ENCODE data around the gene KLK2. TPM values are rescaled to one million over a fixed set of nuclear protein-coding genes. Genes with fewer than 3 reads are reported as not detected.

KLK2 gene
- total RNA-seq, 1 experiment from 2014 or later: not detected

DNA sequence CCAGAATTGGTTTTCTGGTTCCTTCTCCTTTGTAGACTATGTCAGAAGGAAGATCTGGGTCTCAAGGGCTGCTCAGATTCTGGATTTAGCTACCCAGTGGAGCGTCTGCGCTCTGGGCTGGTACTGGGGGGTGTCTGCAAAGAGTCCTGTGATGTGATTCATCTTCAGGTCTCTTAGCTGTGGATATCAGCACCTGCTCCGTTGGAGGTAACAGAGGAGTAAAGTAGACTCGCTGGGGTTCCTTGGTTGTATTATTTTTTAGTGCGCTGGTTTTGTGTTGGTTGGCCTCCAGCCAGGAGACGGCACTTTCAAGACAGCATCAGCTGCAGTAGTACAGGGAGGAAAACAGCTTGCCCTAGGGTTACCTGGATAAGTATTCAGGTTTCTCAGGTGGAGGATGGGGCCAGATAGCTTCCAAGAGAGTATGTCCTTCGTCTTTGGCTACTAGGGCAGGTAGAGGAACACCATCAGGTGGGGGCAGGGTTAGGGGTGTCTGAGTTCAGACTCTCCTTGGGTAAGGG, 29.5 kb upstream of the KLK2 start:
- BruUV-seq (replicated peaks): no TSS peak
- no peak for ATAC-seq
- no peak overlapping the region for H3K4me2 ChIP-seq (ENCODE audit: low read length)

DNA sequence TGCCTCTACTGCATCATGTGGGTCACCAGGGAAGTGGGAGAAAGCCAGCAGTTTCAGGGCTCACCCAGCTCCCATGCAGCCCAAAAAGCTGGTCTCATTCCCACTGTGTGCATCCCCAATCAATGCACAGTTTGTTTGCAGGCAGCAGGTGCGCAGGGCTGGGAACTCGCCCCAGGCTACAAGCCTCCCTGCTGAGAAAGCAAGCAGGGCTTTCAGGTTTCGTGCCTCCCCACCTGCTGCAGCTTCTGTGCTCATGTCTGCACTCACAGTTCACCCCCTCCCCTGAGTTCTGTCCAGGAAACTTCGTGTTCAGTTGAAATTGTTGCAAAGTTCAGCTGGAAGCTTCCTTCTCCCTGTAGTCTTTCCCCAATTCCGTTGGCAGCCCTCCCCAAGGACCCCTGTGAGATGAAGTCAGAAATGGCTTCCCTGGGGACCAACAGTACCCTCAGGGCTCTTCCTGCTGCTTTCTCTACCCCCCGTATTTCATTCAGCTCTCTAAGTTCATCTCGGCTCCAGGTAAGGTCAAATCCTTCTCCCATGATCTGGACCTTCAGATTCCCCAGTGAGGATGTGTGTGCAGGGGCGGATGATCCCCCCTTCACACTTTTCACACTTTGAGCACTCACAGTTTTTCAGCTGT, 28.8 kb upstream of the KLK2 start:
- no peak overlapping the region for H3K4me2 ChIP-seq (ENCODE audit: low read length)
- no peak for DNase-seq
- no peaks in the 10 kb centered on the region for H3K79me2 ChIP-seq (ENCODE audit: low read length)
- TF ChIP-seq EZH2phosphoT487 (IDR thresholded peaks at IDR 0.05; ENCODE audit: borderline replicate concordance, low read length): no peak
- TF ChIP-seq EZH2 (IDR thresholded peaks at IDR 0.05; ENCODE audit: low read length, unreplicated experiment): no peak
- TF ChIP-seq, protein P1, sequence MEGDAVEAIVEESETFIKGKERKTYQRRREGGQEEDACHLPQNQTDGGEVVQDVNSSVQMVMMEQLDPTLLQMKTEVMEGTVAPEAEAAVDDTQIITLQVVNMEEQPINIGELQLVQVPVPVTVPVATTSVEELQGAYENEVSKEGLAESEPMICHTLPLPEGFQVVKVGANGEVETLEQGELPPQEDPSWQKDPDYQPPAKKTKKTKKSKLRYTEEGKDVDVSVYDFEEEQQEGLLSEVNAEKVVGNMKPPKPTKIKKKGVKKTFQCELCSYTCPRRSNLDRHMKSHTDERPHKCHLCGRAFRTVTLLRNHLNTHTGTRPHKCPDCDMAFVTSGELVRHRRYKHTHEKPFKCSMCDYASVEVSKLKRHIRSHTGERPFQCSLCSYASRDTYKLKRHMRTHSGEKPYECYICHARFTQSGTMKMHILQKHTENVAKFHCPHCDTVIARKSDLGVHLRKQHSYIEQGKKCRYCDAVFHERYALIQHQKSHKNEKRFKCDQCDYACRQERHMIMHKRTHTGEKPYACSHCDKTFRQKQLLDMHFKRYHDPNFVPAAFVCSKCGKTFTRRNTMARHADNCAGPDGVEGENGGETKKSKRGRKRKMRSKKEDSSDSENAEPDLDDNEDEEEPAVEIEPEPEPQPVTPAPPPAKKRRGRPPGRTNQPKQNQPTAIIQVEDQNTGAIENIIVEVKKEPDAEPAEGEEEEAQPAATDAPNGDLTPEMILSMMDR (conservative IDR thresholded peaks at IDR 0.05; ENCODE audit: low read depth, low read length): no peak
- no peaks in the 10 kb centered on the region for H3K36me3 ChIP-seq (ENCODE audit: low read depth, low read length)
- H3K9ac ChIP-seq (ENCODE audit: low read length): no peak overlapping the region
- ATAC-seq: no peak
- no peaks in the 10 kb centered on the region for H3K4me1 ChIP-seq (ENCODE audit: insufficient read depth, low read length)
- no peak overlapping the region for H3K27ac ChIP-seq (ENCODE audit: low read length)
- H3K9me2 ChIP-seq (replicated peaks; ENCODE audit: low read length): no peaks in the 10 kb centered on the region
- intact Hi-C loops (cut with micrococcal nuclease): no loop called here
- no peak overlapping the region for H2AFZ ChIP-seq (ENCODE audit: low read length)
- BruUV-seq (replicated peaks): no TSS peak
- H3K27me3 ChIP-seq (ENCODE audit: low read length): peaks cover 80% of the 10 kb centered on the region
- ChIA-PET POLR2A (ENCODE audit: unreplicated experiment) (interaction anchor here (0.5 kb wide), 1 partner anchor 120 kb away, joined by 6 read pairs; no protein-coding TSS in a partner anchor), CTCF (no interaction called here)
- peaks cover 6% of the 10 kb centered on the region; the same call in 1 of the 2 replicates for H3K9me3 ChIP-seq (ENCODE audit: low read length)
- no peaks in the 10 kb centered on the region for H4K20me1 ChIP-seq (ENCODE audit: low read length)
- H3K4me3 ChIP-seq (ENCODE audit: low read length): no peak overlapping the region
- no peaks in the 10 kb centered on the region for H3F3A ChIP-seq (ENCODE audit: low read length, unreplicated experiment)

More for the DNA sequence above, 29.5 kb upstream of the KLK2 start:
- no peaks in the 10 kb centered on the region for H4K20me1 ChIP-seq (ENCODE audit: low read length)
- ChIA-PET POLR2A (ENCODE audit: unreplicated experiment) (no interaction called here), CTCF (no interaction called here)
- peaks cover 6% of the 10 kb centered on the region; the same call in 1 of the 2 replicates for H3K9me3 ChIP-seq (ENCODE audit: low read length)
- H3K4me3 ChIP-seq (ENCODE audit: low read length): no peak overlapping the region
- H3K9ac ChIP-seq (ENCODE audit: low read length): no peak overlapping the region
- H3K36me3 ChIP-seq (ENCODE audit: low read depth, low read length): no peaks in the 10 kb centered on the region
- no peaks in the 10 kb centered on the region for H3F3A ChIP-seq (ENCODE audit: low read length, unreplicated experiment)
- DNase-seq: no peak
- no peak overlapping the region for H3K27ac ChIP-seq (ENCODE audit: low read length)
- TF ChIP-seq EZH2phosphoT487 (IDR thresholded peaks at IDR 0.05; ENCODE audit: borderline replicate concordance, low read length) (no peak), EZH2 (IDR thresholded peaks at IDR 0.05; ENCODE audit: low read length, unreplicated experiment) (no peak)
- TF ChIP-seq, protein P1 (conservative IDR thresholded peaks at IDR 0.05; ENCODE audit: low read depth, low read length): no peak
- no peaks in the 10 kb centered on the region for H3K9me2 ChIP-seq (replicated peaks; ENCODE audit: low read length)
- no peaks in the 10 kb centered on the region for H3K79me2 ChIP-seq (ENCODE audit: low read length)
- no peaks in the 10 kb centered on the region for H3K4me1 ChIP-seq (ENCODE audit: insufficient read depth, low read length)
- H3K27me3 ChIP-seq (ENCODE audit: low read length): peaks cover 76% of the 10 kb centered on the region
- intact Hi-C loops (cut with micrococcal nuclease): no loop called here
- H2AFZ ChIP-seq (ENCODE audit: low read length): no peak overlapping the region

DNA sequence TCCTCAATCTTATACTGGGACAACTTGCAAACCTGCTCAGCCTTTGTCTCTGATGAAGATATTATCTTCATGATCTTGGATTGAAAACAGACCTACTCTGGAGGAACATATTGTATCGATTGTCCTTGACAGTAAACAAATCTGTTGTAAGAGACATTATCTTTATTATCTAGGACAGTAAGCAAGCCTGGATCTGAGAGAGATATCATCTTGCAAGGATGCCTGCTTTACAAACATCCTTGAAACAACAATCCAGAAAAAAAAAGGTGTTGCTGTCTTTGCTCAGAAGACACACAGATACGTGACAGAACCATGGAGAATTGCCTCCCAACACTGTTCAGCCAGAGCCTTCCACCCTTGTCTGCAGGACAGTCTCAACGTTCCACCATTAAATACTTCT, 22.5 kb upstream of the KLK2 start:
- Histone ChIP-seq H3K9me2 (replicated peaks; ENCODE audit: low read length) (no peaks in the 10 kb centered on the region), H3K36me3 (ENCODE audit: low read depth, low read length) (no peaks in the 10 kb centered on the region), H3K4me3 (ENCODE audit: low read length) (no peak overlapping the region), H3K9ac (ENCODE audit: low read length) (no peak overlapping the region), H3K27ac (ENCODE audit: low read length) (no peak overlapping the region), H2AFZ (ENCODE audit: low read length) (no peak overlapping the region), H3K4me2 (ENCODE audit: low read length) (no peak overlapping the region), H3K9me3 (ENCODE audit: low read length) (no peaks in the 10 kb centered on the region), H4K20me1 (ENCODE audit: low read length) (no peaks in the 10 kb centered on the region), H3K79me2 (ENCODE audit: low read length) (no peaks in the 10 kb centered on the region), H3F3A (ENCODE audit: low read length, unreplicated experiment) (no peaks in the 10 kb centered on the region), H3K4me1 (ENCODE audit: insufficient read depth, low read length) (no peaks in the 10 kb centered on the region), H3K27me3 (ENCODE audit: low read length) (peaks cover 76% of the 10 kb centered on the region)
- ChIA-PET POLR2A (ENCODE audit: unreplicated experiment) (no interaction called here), CTCF (no interaction called here)
- no TSS peak for BruUV-seq (replicated peaks)
- ATAC-seq: no peak
- intact Hi-C loops (cut with micrococcal nuclease): no loop called here
- no peak for TF ChIP-seq EZH2 (IDR thresholded peaks at IDR 0.05; ENCODE audit: low read length, unreplicated experiment)
- TF ChIP-seq, protein P1 (conservative IDR thresholded peaks at IDR 0.05; ENCODE audit: low read depth, low read length): no peak
- TF ChIP-seq EZH2phosphoT487 (IDR thresholded peaks at IDR 0.05; ENCODE audit: borderline replicate concordance, low read length): no peak
- no peak for DNase-seq
